HG03342 (cell line): ENCODE measurements around the gene CYSRT1.

Experiments
- ATAC-seq: cut with Tn5 transposase; IDR thresholded peaks from one replicate; pipeline ENCODE4 v1.9.1; 2021; ENCODE audit warnings: mild to moderate bottlenecking, moderate library complexity; ENCODE audit not compliant: unreplicated experiment

Gene CYSRT1

GRCh38 chr9:137267933-137268355, 43.0 kb downstream of the CYSRT1 start:
- no peak for ATAC-seq

- no peak for ATAC-seq
Observed at GRCh38 chr9:137268538-137269201, 43.7 kb downstream of the CYSRT1 start.

- no peak for ATAC-seq
Observed at GRCh38 chr9:137269231-137269772, 44.3 kb downstream of the CYSRT1 start.

- no peak for ATAC-seq
Observed at GRCh38 chr9:137270929-137271695, 46.1 kb downstream of the CYSRT1 start.

GRCh38 chr9:137271696-137272076, 46.7 kb downstream of the CYSRT1 start:
- no peak for ATAC-seq

GRCh38 chr9:137272241-137273094, 47.5 kb downstream of the CYSRT1 start:
- no peak for ATAC-seq

GRCh38 chr9:137273095-137273490, 48.1 kb downstream of the CYSRT1 start:
- no peak for ATAC-seq

- no peak for ATAC-seq
Observed at GRCh38 chr9:137273611-137274320, 48.8 kb downstream of the CYSRT1 start.

GRCh38 chr9:137275203-137275587, 50.2 kb downstream of the CYSRT1 start:
- no peak for ATAC-seq
